Measurements from ENCODE around the gene CAMSAP1.

- TF ChIP-seq, protein P1, sequence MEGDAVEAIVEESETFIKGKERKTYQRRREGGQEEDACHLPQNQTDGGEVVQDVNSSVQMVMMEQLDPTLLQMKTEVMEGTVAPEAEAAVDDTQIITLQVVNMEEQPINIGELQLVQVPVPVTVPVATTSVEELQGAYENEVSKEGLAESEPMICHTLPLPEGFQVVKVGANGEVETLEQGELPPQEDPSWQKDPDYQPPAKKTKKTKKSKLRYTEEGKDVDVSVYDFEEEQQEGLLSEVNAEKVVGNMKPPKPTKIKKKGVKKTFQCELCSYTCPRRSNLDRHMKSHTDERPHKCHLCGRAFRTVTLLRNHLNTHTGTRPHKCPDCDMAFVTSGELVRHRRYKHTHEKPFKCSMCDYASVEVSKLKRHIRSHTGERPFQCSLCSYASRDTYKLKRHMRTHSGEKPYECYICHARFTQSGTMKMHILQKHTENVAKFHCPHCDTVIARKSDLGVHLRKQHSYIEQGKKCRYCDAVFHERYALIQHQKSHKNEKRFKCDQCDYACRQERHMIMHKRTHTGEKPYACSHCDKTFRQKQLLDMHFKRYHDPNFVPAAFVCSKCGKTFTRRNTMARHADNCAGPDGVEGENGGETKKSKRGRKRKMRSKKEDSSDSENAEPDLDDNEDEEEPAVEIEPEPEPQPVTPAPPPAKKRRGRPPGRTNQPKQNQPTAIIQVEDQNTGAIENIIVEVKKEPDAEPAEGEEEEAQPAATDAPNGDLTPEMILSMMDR (IDR thresholded peaks at IDR 0.05), result no peak
- no peak for TF ChIP-seq POLR2A (IDR thresholded peaks at IDR 0.05)
Observed at GRCh38 chr9:135925496-135926133, 18.3 kb upstream of the CAMSAP1 start.

Data from esophagus squamous epithelium (tissue), 4 donors.